Measurements from ENCODE around the gene SPEG. TPM values are rescaled to one million over a fixed set of nuclear protein-coding genes. Genes with fewer than 3 reads are reported as not detected.
A peak's percentile ranks its signal among the peaks of the same experiment; 100 is the strongest.

SPEG gene
- total RNA-seq, 1 donor from 2014 or later = 6.5 TPM

DNA sequence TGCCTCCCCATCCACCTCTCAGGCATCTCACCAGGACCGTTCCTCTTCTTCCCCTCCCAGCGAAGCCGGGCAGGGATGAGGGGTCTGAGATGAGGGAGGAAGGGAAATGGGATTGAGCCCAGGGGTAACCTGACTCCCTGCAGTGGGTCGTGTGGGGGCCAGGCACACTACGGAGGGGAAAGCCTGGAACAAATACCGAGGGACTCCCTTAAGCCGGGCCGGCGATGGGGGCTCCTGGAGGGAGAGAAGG, 250 bp upstream of the SPEG start:
- Histone ChIP-seq H3K36me3 (no peaks in the 10 kb centered on the region), H3K27ac (no peak overlapping the region), H3K4me1 (no peaks in the 10 kb centered on the region), H3K9me3 (no peaks in the 10 kb centered on the region), H3K27me3 (ENCODE audit: low read depth) (peaks cover 36% of the 10 kb centered on the region), H3K4me3 (no peak overlapping the region)
- no peak for TF ChIP-seq CTCF (IDR thresholded peaks at IDR 0.05)
- DNase-seq (no peak), ATAC-seq (no peak)
- intact Hi-C loops (cut with DNase I) = no loop called here

GRCh38 chr2:219435701-219436100, 1.1 kb downstream of the SPEG start:
- intact Hi-C loops (cut with DNase I) = no loop called here
- Histone ChIP-seq H3K36me3 (no peaks in the 10 kb centered on the region), H3K9me3 (no peaks in the 10 kb centered on the region), H3K4me3 (no peak overlapping the region), H3K4me1 (no peaks in the 10 kb centered on the region), H3K27ac (no peak overlapping the region), H3K27me3 (ENCODE audit: low read depth) (peaks cover 42% of the 10 kb centered on the region)
- DNase-seq = no peak
- ATAC-seq = peak in 1 of 2 donors; percentile 21
- TF ChIP-seq CTCF (IDR thresholded peaks at IDR 0.05) = no peak

DNA sequence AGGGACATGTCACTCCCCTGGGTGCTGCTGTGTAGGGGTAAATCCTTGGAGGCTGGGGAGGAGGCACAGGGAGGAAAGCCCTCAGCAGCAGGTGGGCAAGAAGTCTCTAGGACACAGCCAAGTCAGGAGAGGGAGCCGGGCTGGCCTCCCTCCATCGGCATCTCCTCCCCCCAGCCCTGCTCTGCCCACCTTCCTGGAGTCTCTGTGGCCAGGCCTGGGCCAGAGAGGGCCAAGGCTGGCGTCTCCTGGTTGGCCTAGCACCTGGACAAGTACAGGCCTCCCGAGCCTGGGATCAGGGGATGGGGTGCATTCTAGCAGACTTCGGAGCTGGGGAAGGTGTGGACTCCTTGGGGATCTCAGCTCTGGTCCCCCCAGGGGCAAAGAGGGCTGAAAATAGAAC, 1.8 kb downstream of the SPEG start:
- intact Hi-C loops (cut with DNase I) = no loop called here
- Histone ChIP-seq H3K9me3 (no peaks in the 10 kb centered on the region), H3K4me3 (no peak overlapping the region), H3K4me1 (peaks cover 5% of the 10 kb centered on the region), H3K27ac (no peak overlapping the region), H3K36me3 (no peaks in the 10 kb centered on the region), H3K27me3 (ENCODE audit: low read depth) (peaks cover 50% of the 10 kb centered on the region)
- DNase-seq = no peak
- no peak for ATAC-seq
- TF ChIP-seq CTCF (IDR thresholded peaks at IDR 0.05) = no peak

DNA sequence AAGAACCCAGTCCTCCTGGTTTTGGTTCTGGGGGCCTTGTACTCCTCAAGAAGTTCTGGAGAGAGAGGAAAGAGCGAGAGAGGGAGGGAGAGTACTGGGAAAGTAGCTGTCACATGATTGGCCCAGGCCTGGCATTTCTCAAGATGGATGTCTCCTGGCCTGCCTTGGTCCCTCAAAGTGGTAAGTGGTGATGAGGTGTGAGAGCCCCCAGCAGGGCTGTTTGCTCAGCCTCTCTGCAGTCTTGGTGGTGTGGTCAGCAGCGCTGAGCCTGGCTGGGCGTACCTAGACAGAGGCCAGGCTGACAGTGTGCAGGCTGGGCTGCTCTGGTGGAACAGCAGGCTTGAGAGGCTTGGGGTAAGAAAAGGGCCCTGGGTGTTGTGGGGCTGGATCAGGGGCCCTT, 2.5 kb downstream of the SPEG start:
- Histone ChIP-seq H3K36me3 (no peaks in the 10 kb centered on the region), H3K27me3 (ENCODE audit: low read depth) (peaks cover 54% of the 10 kb centered on the region), H3K27ac (no peak overlapping the region), H3K4me3 (no peak overlapping the region), H3K4me1 (peaks cover 7% of the 10 kb centered on the region), H3K9me3 (no peaks in the 10 kb centered on the region)
- ATAC-seq (no peak), DNase-seq (no peak)
- no peak for TF ChIP-seq CTCF (IDR thresholded peaks at IDR 0.05)
- intact Hi-C loops (cut with DNase I) = no loop called here

- no peak for TF ChIP-seq CTCF (IDR thresholded peaks at IDR 0.05)
- Histone ChIP-seq H3K27ac (no peak overlapping the region), H3K9me3 (no peaks in the 10 kb centered on the region), H3K4me3 (no peak overlapping the region), H3K4me1 (peaks cover 7% of the 10 kb centered on the region), H3K36me3 (no peaks in the 10 kb centered on the region), H3K27me3 (ENCODE audit: low read depth) (peaks cover 59% of the 10 kb centered on the region)
- no peak for DNase-seq
- intact Hi-C loops (cut with DNase I) = no loop called here
- no peak for ATAC-seq
Measured at GRCh38 chr2:219437690-219438206, 3.1 kb downstream of the SPEG start.

DNA sequence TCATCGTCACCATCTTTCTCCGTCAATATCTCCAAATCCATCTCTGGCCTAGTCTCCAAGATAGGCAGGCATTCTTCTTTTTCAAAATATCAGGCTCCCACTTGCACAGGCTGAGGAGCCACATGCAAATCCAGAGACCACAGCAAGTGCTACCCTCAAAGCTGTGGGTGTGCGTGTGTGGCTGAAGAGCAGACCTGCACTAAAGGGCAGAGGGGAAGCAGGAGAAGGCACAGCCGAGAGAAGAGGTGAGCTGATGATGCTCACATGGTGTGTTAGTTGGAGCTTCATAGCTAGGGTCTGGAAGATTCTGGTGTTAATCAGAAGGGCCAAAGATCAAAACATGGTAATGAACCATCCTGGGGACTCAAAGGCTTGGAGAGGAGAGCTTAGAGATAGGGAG, 3.8 kb downstream of the SPEG start:
- no peak overlapping the region for H3K27ac ChIP-seq

More for the DNA sequence above, 3.8 kb downstream of the SPEG start:
- intact Hi-C loops (cut with DNase I) = no loop called here
- DNase-seq = no peak
- peaks cover 7% of the 10 kb centered on the region for H3K4me1 ChIP-seq
- no peaks in the 10 kb centered on the region for H3K36me3 ChIP-seq
- TF ChIP-seq CTCF (IDR thresholded peaks at IDR 0.05) = no peak
- ATAC-seq = no peak
- no peaks in the 10 kb centered on the region for H3K9me3 ChIP-seq
- no peak overlapping the region for H3K4me3 ChIP-seq
- peaks cover 66% of the 10 kb centered on the region for H3K27me3 ChIP-seq (ENCODE audit: low read depth)
